ENCODE data around the gene ERC1. TPM values are rescaled to one million over a fixed set of nuclear protein-coding genes. Genes with fewer than 3 reads are reported as not detected.

ERC1 gene
- total and polyA plus RNA-seq, 2 donors (not counting 3 experiments of a cell fraction or from before 2014, with no cell fraction given) = 11.7 to 66.1 TPM

DNA sequence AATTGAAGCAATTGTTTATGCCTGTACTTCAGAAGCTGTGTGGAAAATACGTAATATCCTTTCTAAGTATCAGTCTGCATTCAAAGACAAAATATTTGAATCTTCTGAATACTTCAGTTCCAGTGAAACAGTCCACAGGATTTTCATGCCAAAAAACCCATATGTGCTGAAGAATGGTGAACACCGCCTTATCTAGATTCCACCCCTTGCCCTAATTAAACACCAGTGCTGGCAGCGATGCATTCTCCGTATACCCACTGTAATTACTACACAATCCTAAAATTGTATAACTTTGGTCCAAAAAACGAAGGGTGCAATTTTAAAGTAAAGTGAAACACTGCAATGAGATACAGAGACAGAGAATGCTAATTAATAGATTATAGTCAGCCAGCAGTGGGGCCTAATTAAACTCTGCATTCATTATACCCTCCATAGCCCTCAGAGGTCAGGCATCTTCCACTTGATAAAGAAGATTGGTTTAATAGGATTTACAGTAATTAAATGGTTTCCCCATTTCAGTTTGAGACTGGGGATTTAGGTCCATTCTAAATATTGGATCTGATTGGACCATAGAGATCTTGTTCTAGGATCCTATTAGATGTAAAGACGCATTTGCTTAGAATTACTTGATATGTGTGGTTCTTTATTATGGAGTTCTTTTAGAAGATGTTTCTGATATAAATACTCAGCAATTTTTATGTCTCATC, 43.9 kb downstream of the ERC1 start:
- CTCF ChIA-PET = interaction anchor here (0.9 kb wide), 1 partner anchor 58 kb away, joined by 4 read pairs; no protein-coding TSS in a partner anchor
- FAIRE-seq = no peak

DNA sequence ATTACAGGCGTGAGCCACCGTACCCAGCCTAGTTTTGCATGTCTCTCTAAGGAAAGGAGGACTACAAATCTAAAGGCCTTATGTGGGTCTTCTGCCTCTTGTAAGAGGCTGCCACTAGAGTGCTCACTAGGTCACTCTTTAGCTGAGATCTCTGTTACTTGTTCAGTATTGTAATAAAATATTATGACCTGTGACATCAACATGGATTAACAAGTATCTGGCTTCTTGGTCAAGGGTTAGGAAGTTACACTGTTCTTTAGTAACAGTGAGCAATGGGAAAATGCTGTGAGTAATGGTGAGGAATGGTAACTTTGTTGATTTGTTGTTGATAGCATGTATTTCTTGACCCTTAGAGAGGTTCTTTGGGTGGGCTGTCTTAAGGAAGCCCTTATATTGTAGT, 50.5 kb downstream of the ERC1 start:
- H3K4me2 ChIP-seq (ENCODE audit: insufficient read depth, low read length) = no peak overlapping the region
- peaks cover 5% of the 10 kb centered on the region for H3K79me2 ChIP-seq (ENCODE audit: control insufficient read depth, insufficient read depth, low read length)
- H3K27ac ChIP-seq (ENCODE audit: insufficient read depth, low read depth, low read length) = no peak overlapping the region
- FAIRE-seq = no peak
- no peaks in the 10 kb centered on the region for H3K27me3 ChIP-seq (ENCODE audit: control insufficient read depth in 2 of 2, insufficient read depth in 2 of 2, low read length in 2 of 2)
- ChIA-PET POLR2A (no interaction called here), CTCF (interaction anchor here (0.6 kb wide), 1 partner anchor 28 kb away, joined by 3 read pairs; no protein-coding TSS in a partner anchor)
- DNase-seq (ENCODE audit: low read depth, low spot score) = no peak
- intact Hi-C loops (cut with micrococcal nuclease) (no loop called here), dilution Hi-C loops (cut with MboI; ENCODE audit: extremely low pct_ligation_motif_present, low sequenced_read_pairs) (no loop called here)
- no peak overlapping the region for H2AFZ ChIP-seq (ENCODE audit: low read depth, low read length)
- H3K9ac ChIP-seq (replicated peaks; ENCODE audit: extremely low read depth, insufficient read depth, low read length) = no peak overlapping the region
- H3K36me3 ChIP-seq (ENCODE audit: control insufficient read depth in 2 of 2, extremely low read depth in 1 of 2, insufficient read depth in 2 of 2, low read length in 2 of 2) = no peaks in the 10 kb centered on the region
- H3K9me1 ChIP-seq (replicated peaks; ENCODE audit: control insufficient read depth, extremely low read depth, insufficient read depth, low read length) = no peaks in the 10 kb centered on the region
- no peak for TF ChIP-seq POLR2A (IDR thresholded peaks at IDR 0.05; ENCODE audit: low read depth, low read length)
- no peak for TF ChIP-seq JUN (IDR thresholded peaks at IDR 0.05; ENCODE audit: borderline replicate concordance, insufficient read depth, insufficient read length, low read depth)
- TF ChIP-seq EZH2 (IDR thresholded peaks at IDR 0.05; ENCODE audit: borderline replicate concordance, low read depth, low read length, severe bottlenecking) = no peak
- no peak for TF ChIP-seq POLR2AphosphoS5 (IDR thresholded peaks at IDR 0.05; ENCODE audit: insufficient read depth, low read depth, low read length)
- no peak for TF ChIP-seq MAX (IDR thresholded peaks at IDR 0.05; ENCODE audit: insufficient read depth, insufficient read length)
- no peak for TF ChIP-seq MYC (IDR thresholded peaks at IDR 0.05; ENCODE audit: low read depth, low read length)
- no peaks in the 10 kb centered on the region for H4K20me1 ChIP-seq (replicated peaks; ENCODE audit: control insufficient read depth, extremely low read depth, insufficient read depth, low read length)
- H3K9me3 ChIP-seq (replicated peaks; ENCODE audit: control insufficient read depth, insufficient read depth, low read length) = no peaks in the 10 kb centered on the region
- no peak overlapping the region for H3K4me3 ChIP-seq (replicated peaks in 1 of 3; ENCODE audit: insufficient read depth in 1 of 3, low read depth in 1 of 3, low read length in 3 of 3)
- peaks cover 26% of the 10 kb centered on the region for H3K4me1 ChIP-seq (ENCODE audit: control insufficient read depth, extremely low read depth, insufficient read depth, low read length)
- no TSS peak for BruUV-seq (replicated peaks)

More for the DNA sequence above, 43.9 kb downstream of the ERC1 start:
- Histone ChIP-seq H3K36me3 (ENCODE audit: control insufficient read depth in 2 of 2, extremely low read depth in 1 of 2, insufficient read depth in 2 of 2, low read length in 2 of 2) (no peaks in the 10 kb centered on the region), H3K9ac (replicated peaks; ENCODE audit: extremely low read depth, insufficient read depth, low read length) (no peak overlapping the region), H3K79me2 (ENCODE audit: control insufficient read depth, insufficient read depth, low read length) (peaks cover 3% of the 10 kb centered on the region), H3K27me3 (ENCODE audit: control insufficient read depth in 2 of 2, insufficient read depth in 2 of 2, low read length in 2 of 2) (no peaks in the 10 kb centered on the region), H4K20me1 (replicated peaks; ENCODE audit: control insufficient read depth, extremely low read depth, insufficient read depth, low read length) (no peaks in the 10 kb centered on the region), H2AFZ (ENCODE audit: low read depth, low read length) (no peak overlapping the region), H3K27ac (ENCODE audit: insufficient read depth, low read depth, low read length) (no peak overlapping the region), H3K9me3 (replicated peaks; ENCODE audit: control insufficient read depth, insufficient read depth, low read length) (no peaks in the 10 kb centered on the region), H3K4me3 (replicated peaks in 1 of 3; ENCODE audit: insufficient read depth in 1 of 3, low read depth in 1 of 3, low read length in 3 of 3) (no peak overlapping the region), H3K4me1 (ENCODE audit: control insufficient read depth, extremely low read depth, insufficient read depth, low read length) (no peaks in the 10 kb centered on the region), H3K4me2 (ENCODE audit: insufficient read depth, low read length) (no peak overlapping the region), H3K9me1 (replicated peaks; ENCODE audit: control insufficient read depth, extremely low read depth, insufficient read depth, low read length) (no peaks in the 10 kb centered on the region)
- intact Hi-C loops (cut with micrococcal nuclease) (no loop called here), dilution Hi-C loops (cut with MboI; ENCODE audit: extremely low pct_ligation_motif_present, low sequenced_read_pairs) (no loop called here)
- DNase-seq (ENCODE audit: low read depth, low spot score) = no peak
- POLR2A ChIA-PET = no interaction called here
- no TSS peak for BruUV-seq (replicated peaks)
- no peak for TF ChIP-seq JUN (IDR thresholded peaks at IDR 0.05; ENCODE audit: borderline replicate concordance, insufficient read depth, insufficient read length, low read depth)
- TF ChIP-seq EZH2 (IDR thresholded peaks at IDR 0.05; ENCODE audit: borderline replicate concordance, low read depth, low read length, severe bottlenecking) = no peak
- TF ChIP-seq, protein P1, sequence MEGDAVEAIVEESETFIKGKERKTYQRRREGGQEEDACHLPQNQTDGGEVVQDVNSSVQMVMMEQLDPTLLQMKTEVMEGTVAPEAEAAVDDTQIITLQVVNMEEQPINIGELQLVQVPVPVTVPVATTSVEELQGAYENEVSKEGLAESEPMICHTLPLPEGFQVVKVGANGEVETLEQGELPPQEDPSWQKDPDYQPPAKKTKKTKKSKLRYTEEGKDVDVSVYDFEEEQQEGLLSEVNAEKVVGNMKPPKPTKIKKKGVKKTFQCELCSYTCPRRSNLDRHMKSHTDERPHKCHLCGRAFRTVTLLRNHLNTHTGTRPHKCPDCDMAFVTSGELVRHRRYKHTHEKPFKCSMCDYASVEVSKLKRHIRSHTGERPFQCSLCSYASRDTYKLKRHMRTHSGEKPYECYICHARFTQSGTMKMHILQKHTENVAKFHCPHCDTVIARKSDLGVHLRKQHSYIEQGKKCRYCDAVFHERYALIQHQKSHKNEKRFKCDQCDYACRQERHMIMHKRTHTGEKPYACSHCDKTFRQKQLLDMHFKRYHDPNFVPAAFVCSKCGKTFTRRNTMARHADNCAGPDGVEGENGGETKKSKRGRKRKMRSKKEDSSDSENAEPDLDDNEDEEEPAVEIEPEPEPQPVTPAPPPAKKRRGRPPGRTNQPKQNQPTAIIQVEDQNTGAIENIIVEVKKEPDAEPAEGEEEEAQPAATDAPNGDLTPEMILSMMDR (IDR thresholded peaks at IDR 0.05; ENCODE audit: extremely low read depth in 1 of 2, insufficient read depth in 1 of 2, low read depth in 1 of 2, low read length in 2 of 2) = no peak
- TF ChIP-seq MYC (IDR thresholded peaks at IDR 0.05; ENCODE audit: low read depth, low read length) = no peak
